GM12878 (cell line): ENCODE data around the gene GSG1L. TPM values are rescaled to one million over a fixed set of nuclear protein-coding genes. Genes with fewer than 3 reads are reported as not detected.

Experiments
- ATAC-seq: fragments of 200-7000 bp; cut with Tn5 transposase; 3 replicates; pipeline ENCODE4 v1.9.1; 2020; ENCODE audit warnings: mild to moderate bottlenecking, moderate library complexity
- BruUV-seq: library from RNA; stranded (reverse); fragments of 400-500 nt; replicated peaks from 2 replicates; lab custom pipeline; 2021; lab: Mats Ljungman, UMichigan
- CTCF ChIA-PET: fragments of 300-600 bp; sonication (Branson Sonifier 250); formaldehyde crosslinking; extraction: SDS; loops from one replicate; lab custom pipeline; 2021; ENCODE audit warnings: inconsistent platforms; lab: Yijun Ruan, JAX
- POLR2A ChIA-PET: fragments of 350-600 bp; formaldehyde crosslinking; extraction: SDS; loops from one replicate; lab custom pipeline; 2021; ENCODE audit warnings: inconsistent platforms; lab: Charles Lee
- RAD21 ChIA-PET: fragments of 300-600 bp; sonication (Branson Sonifier 250); formaldehyde crosslinking; loops from one replicate; lab custom pipeline; 2023; ENCODE audit warnings: antibody characterized with exemption; ENCODE audit not compliant: unreplicated experiment; lab: Charles Lee
- SMC1A ChIA-PET: fragments of 300-600 bp; sonication (Branson Sonifier 250); formaldehyde crosslinking; loops from one replicate; lab custom pipeline; 2023; ENCODE audit not compliant: unreplicated experiment, uncharacterized antibody; lab: Charles Lee
- DNase-seq: peaks from one replicate; pipeline ENCODE4 v3.0.0-alpha.2; 2011; ENCODE audit warnings: low read depth, low spot score
- FAIRE-seq: peaks from 3 replicates; lab custom pipeline; 2011; peaks lifted over from hg19 to GRCh38; lab: Jason Lieb, UNC
- H2AFZ ChIP-seq: 2 replicates; pipeline ENCODE4 v1.6.0; 2011; ENCODE audit warnings: low read depth, low read length, control low read depth; ENCODE audit not compliant: control insufficient read depth
- H3K27ac ChIP-seq: 2 replicates; pipeline ENCODE4 v1.5.1; 2011; ENCODE audit warnings: control low read depth; ENCODE audit not compliant: control insufficient read depth, insufficient read depth
- H3K27me3 ChIP-seq, 2 experiments: replicated peaks in 1 of 2; 2 replicates each; pipeline versions ENCODE4 v1.6.0 to v1.6.1; 2011; ENCODE audit warnings: low read length in 1 of 2; ENCODE audit not compliant: control insufficient read depth in 2 of 2, insufficient read depth in 2 of 2
- H3K36me3 ChIP-seq, 2 experiments: 2 replicates each; pipeline ENCODE4 v1.5.1; 2011; ENCODE audit warnings: low read length in 1 of 2; ENCODE audit not compliant: control insufficient read depth in 2 of 2, insufficient read depth in 2 of 2
- H3K4me1 ChIP-seq: 2 replicates; pipeline ENCODE4 v1.6.1; 2011; ENCODE audit warnings: mild to moderate bottlenecking, low read length, moderate library complexity, mixed read lengths; ENCODE audit not compliant: control insufficient read depth, insufficient read depth
- H3K4me2 ChIP-seq: 2 replicates; pipeline ENCODE4 v1.6.0; 2011; ENCODE audit warnings: control low read depth; ENCODE audit not compliant: control insufficient read depth, insufficient read depth
- H3K4me3 ChIP-seq: fragments of 200-600 bp; sonication (generic); 2 replicates; pipeline ENCODE4 v1.5.1; 2016
- H3K79me2 ChIP-seq: 2 replicates; pipeline ENCODE4 v1.6.0; 2011; ENCODE audit warnings: low read length; ENCODE audit not compliant: control insufficient read depth, insufficient read depth
- H3K9ac ChIP-seq: 2 replicates; pipeline ENCODE4 v1.8.0; 2011; ENCODE audit warnings: low read length, control low read depth, mixed read lengths; ENCODE audit not compliant: control insufficient read depth, insufficient read depth
- H3K9me3 ChIP-seq: replicated peaks from 3 replicates; pipeline ENCODE4 v1.5.1; 2011; ENCODE audit warnings: mild to moderate bottlenecking, low read length; ENCODE audit not compliant: control insufficient read depth, insufficient read depth
- H4K20me1 ChIP-seq: 2 replicates; pipeline ENCODE4 v1.6.0; 2011; ENCODE audit not compliant: control insufficient read depth, insufficient read depth
- MEF2B ChIP-seq: fragments of 450-650 bp; IDR thresholded peaks from 2 replicates; pipeline ENCODE4 v1.6.1; 2018; ENCODE audit warnings: mild to moderate bottlenecking, moderate library complexity; ENCODE audit not compliant: partially characterized antibody, poor library complexity, severe bottlenecking
- SIX5 ChIP-seq: IDR thresholded peaks from 2 replicates; pipeline ENCODE4 v1.6.1; 2011; ENCODE audit warnings: mild to moderate bottlenecking, low read depth, low read length, moderate library complexity; ENCODE audit not compliant: severe bottlenecking
- STAT1 ChIP-seq: fragments of 450-650 bp; conservative IDR thresholded peaks from 2 replicates; pipeline ENCODE4 v1.6.1; 2014; ENCODE audit warnings: antibody characterized with exemption, mild to moderate bottlenecking
- USF2 ChIP-seq: IDR thresholded peaks from 2 replicates; pipeline ENCODE4 v1.6.1; 2011; ENCODE audit warnings: low read depth, low read length, improper control_type of control experiment, borderline replicate concordance
- WGBS: methylation state at CpG from one replicate; pipeline ENCODE4 v1.1.6; 2016; ENCODE audit warnings: low lambda C conversion rate; ENCODE audit not compliant: insufficient replicate concordance, insufficient coverage; ENCODE audit errors: missing lambda C conversion rate; 5-methylcytosine and 5-hydroxymethylcytosine counted together
- in situ Hi-C: fragments of 300-500 bp; cut with MboI; formaldehyde crosslinking; loops from 9 replicates; pipeline ENCODE4 v1.14.3; 2018; ENCODE audit warnings: mixed read lengths
- intact Hi-C: fragments of 100-400 bp; cut with micrococcal nuclease; formaldehyde crosslinking; loops from one replicate; pipeline ENCODE4 v1.14.2; 2022; ENCODE audit not compliant: unreplicated experiment
- polyA plus RNA-seq, 11 experiments: library from polyadenylated mRNA; depleted of rRNA in 4 of 11; unstranded in 6 of 11; stranded (reverse) in 5 of 11; fragments of >200 nt; fragmentation: Nextera tagmentation in 4 of 11; fragmentation: Illumina TruSeq in 1 of 11; extraction: Ambion mirVana in 4 of 11; extraction: Trizol in 1 of 11; gene quantifications; 1 replicate in 1 of 11; 2 replicates in 10 of 11; pipeline versions ENCODE4 v1.2.1 to v1.2.3, GENCODE V29; 2011 to 2016; ENCODE audit warnings: inconsistent platforms in 2 of 11, missing spikeins in 2 of 11, low read depth in 1 of 11
- total RNA-seq, 4 experiments: library from RNA; depleted of rRNA in 3 of 4; stranded (reverse); fragments of >200 nt in 3 of 4; fragmentation: Illumina TruSeq in 1 of 4; extraction: Trizol in 1 of 4; gene quantifications; 2 replicates each; pipeline versions ENCODE4 v1.2.1 to v1.2.3, GENCODE V29; 2013 to 2021
- TF ChIP-seq, protein P1 (sequence below): fragments of 450-650 bp; IDR thresholded peaks from 2 replicates; pipeline ENCODE4 v1.6.1; 2016; ENCODE audit warnings: mild to moderate bottlenecking, moderate library complexity, borderline replicate concordance
- TF ChIP-seq, protein P2 (sequence below): fragments of 450-650 bp; formaldehyde crosslinking; IDR thresholded peaks from 2 replicates; pipeline ENCODE4 v1.4.0; 2020; ENCODE audit warnings: mild to moderate bottlenecking, moderate library complexity

The GSG1L gene
- total and polyA plus RNA-seq, 10 of the 15 experiments (the other 5 are each of a cell fraction or from before 2014, with no cell fraction given) = not detected

DNA sequence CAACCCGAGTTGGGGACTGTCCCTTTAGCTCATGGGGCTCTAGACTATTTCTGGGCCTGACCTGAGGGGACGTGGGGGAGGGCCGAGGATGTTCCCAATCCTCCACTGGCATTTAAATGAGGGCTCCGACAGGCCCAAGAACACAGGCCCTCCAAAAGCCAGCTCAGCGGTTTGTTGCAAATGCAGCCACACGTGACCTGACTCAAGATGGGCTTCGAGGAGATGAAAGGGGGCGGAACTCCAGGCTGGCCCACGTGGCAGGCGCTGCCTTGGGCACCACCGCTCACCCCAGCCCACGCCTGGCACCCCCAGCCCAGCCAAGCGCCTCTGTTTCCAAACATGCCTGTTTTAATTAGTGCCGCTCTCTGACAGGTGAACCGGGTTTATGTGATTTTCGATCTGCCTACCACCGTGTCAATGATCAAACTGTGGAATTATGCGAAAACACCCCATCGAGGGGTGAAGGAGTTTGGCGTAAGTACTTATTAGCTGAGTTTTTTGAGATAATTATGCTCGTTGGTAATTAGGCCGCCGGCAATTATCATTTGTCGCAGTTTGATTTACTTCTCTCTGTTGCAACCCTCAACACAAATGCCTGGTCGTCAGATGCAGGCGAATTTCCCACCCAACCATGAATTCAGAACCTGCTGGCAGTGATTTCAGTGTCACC lies 286.8 kb downstream of the GSG1L start:
- no TSS peak for BruUV-seq
- POLR2A ChIA-PET = no interaction called here
- H3K36me3 ChIP-seq = no peaks in the 10 kb centered on the region
- SMC1A ChIA-PET = no interaction called here
- RAD21 ChIA-PET = no interaction called here
- no peak overlapping the region for H3K4me2 ChIP-seq
- TF ChIP-seq STAT1 (no peak), MEF2B (no peak)
- H3K79me2 ChIP-seq = no peaks in the 10 kb centered on the region
- H3K9me3 ChIP-seq = no peaks in the 10 kb centered on the region
- intact Hi-C loops (no loop called here), in situ Hi-C loops (no loop called here)
- 69% methylated on average over 26 of the region's 26 CpGs for WGBS
- H3K9ac ChIP-seq = no peak overlapping the region
- no peaks in the 10 kb centered on the region for H4K20me1 ChIP-seq
- no peaks in the 10 kb centered on the region for H3K4me1 ChIP-seq
- FAIRE-seq (no peak), ATAC-seq (no peak), DNase-seq (no peak)
- CTCF ChIA-PET = interaction anchor here (1.0 kb wide), 1 partner anchor 442 kb away, joined by 3 read pairs; no protein-coding TSS in a partner anchor
- no peak overlapping the region for H2AFZ ChIP-seq
- H3K4me3 ChIP-seq = no peak overlapping the region
- H3K27ac ChIP-seq = no peak overlapping the region
- no peaks in the 10 kb centered on the region for H3K27me3 ChIP-seq

DNA sequence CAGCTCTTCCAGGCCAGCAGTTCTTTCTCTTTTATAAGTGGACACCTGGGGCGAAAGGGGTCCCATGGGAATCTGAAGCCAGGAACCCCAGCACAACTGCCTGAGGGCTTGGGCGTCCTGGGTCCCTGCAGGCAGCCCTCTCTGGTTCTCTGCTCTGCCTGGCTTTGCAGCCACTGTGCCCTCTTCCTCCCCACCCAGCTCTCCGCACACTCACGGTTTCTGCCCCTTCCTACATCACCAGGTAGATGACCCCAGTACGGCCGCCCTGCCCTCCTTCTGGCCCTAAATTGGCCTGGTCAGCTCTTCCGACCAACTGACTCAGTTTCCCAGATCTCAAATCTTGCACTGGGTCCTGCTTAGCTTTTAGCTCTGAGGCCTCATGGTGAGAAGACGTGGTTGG lies 288.3 kb downstream of the GSG1L start:
- no peak for ATAC-seq
- in situ Hi-C loops = no loop called here
- no peak overlapping the region for H3K4me3 ChIP-seq
- TF ChIP-seq, protein P1, sequence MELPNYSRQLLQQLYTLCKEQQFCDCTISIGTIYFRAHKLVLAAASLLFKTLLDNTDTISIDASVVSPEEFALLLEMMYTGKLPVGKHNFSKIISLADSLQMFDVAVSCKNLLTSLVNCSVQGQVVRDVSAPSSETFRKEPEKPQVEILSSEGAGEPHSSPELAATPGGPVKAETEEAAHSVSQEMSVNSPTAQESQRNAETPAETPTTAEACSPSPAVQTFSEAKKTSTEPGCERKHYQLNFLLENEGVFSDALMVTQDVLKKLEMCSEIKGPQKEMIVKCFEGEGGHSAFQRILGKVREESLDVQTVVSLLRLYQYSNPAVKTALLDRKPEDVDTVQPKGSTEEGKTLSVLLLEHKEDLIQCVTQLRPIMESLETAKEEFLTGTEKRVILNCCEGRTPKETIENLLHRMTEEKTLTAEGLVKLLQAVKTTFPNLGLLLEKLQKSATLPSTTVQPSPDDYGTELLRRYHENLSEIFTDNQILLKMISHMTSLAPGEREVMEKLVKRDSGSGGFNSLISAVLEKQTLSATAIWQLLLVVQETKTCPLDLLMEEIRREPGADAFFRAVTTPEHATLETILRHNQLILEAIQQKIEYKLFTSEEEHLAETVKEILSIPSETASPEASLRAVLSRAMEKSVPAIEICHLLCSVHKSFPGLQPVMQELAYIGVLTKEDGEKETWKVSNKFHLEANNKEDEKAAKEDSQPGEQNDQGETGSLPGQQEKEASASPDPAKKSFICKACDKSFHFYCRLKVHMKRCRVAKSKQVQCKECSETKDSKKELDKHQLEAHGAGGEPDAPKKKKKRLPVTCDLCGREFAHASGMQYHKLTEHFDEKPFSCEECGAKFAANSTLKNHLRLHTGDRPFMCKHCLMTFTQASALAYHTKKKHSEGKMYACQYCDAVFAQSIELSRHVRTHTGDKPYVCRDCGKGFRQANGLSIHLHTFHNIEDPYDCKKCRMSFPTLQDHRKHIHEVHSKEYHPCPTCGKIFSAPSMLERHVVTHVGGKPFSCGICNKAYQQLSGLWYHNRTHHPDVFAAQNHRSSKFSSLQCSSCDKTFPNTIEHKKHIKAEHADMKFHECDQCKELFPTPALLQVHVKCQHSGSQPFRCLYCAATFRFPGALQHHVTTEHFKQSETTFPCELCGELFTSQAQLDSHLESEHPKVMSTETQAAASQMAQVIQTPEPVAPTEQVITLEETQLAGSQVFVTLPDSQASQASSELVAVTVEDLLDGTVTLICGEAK = no peak
- TF ChIP-seq STAT1 (no peak), USF2 (no peak), SIX5 (no peak)
- TF ChIP-seq, protein P2, sequence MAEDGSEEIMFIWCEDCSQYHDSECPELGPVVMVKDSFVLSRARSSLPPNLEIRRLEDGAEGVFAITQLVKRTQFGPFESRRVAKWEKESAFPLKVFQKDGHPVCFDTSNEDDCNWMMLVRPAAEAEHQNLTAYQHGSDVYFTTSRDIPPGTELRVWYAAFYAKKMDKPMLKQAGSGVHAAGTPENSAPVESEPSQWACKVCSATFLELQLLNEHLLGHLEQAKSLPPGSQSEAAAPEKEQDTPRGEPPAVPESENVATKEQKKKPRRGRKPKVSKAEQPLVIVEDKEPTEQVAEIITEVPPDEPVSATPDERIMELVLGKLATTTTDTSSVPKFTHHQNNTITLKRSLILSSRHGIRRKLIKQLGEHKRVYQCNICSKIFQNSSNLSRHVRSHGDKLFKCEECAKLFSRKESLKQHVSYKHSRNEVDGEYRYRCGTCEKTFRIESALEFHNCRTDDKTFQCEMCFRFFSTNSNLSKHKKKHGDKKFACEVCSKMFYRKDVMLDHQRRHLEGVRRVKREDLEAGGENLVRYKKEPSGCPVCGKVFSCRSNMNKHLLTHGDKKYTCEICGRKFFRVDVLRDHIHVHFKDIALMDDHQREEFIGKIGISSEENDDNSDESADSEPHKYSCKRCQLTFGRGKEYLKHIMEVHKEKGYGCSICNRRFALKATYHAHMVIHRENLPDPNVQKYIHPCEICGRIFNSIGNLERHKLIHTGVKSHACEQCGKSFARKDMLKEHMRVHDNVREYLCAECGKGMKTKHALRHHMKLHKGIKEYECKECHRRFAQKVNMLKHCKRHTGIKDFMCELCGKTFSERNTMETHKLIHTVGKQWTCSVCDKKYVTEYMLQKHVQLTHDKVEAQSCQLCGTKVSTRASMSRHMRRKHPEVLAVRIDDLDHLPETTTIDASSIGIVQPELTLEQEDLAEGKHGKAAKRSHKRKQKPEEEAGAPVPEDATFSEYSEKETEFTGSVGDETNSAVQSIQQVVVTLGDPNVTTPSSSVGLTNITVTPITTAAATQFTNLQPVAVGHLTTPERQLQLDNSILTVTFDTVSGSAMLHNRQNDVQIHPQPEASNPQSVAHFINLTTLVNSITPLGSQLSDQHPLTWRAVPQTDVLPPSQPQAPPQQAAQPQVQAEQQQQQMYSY (CRISPR knock-in tag) = no peak

More for the DNA sequence above, 288.3 kb downstream of the GSG1L start:
- no peaks in the 10 kb centered on the region for H3K27me3 ChIP-seq
- ChIA-PET RAD21 (no interaction called here), CTCF (no interaction called here), SMC1A (interaction anchor here (1.4 kb wide), 1 partner anchor 12 kb away, joined by 4 read pairs; no protein-coding TSS in a partner anchor), POLR2A (interaction anchor here (0.6 kb wide), 1 partner anchor 55 kb away, joined by 3 read pairs; no protein-coding TSS in a partner anchor)
- no peak overlapping the region for H3K9ac ChIP-seq
- no TSS peak for BruUV-seq
- H3K79me2 ChIP-seq = no peaks in the 10 kb centered on the region
- no peaks in the 10 kb centered on the region for H3K4me1 ChIP-seq
- WGBS = 48% methylated on average over 8 of the region's 8 CpGs
- DNase-seq (no peak), FAIRE-seq (no peak)
- intact Hi-C loops = no loop called here
- no peaks in the 10 kb centered on the region for H3K9me3 ChIP-seq
- no peak overlapping the region for H2AFZ ChIP-seq
- no peaks in the 10 kb centered on the region for H3K36me3 ChIP-seq
- no peak overlapping the region for H3K4me2 ChIP-seq
- no peak overlapping the region for H3K27ac ChIP-seq
- H4K20me1 ChIP-seq = no peaks in the 10 kb centered on the region
